Transverse colon (tissue), 4 donors: ENCODE data around the gene FAM170A.

Source experiments
- POLR2AphosphoS5 ChIP-seq, 3 donors: sonication (generic); formaldehyde crosslinking; IDR thresholded peaks; one replicate each; pipeline ENCODE4 v1.6.1; 2016; ENCODE audit warnings: antibody characterized with exemption in 3 of 3
- TF ChIP-seq, protein P1 (sequence below), 5 experiments: fragments of 200-600 bp in 3 of 5; fragments of 450-650 bp in 2 of 5; sonication (generic) in 3 of 5; IDR thresholded peaks; 1 replicate in 2 of 5; 2 replicates in 3 of 5; pipeline ENCODE4 v1.5.1; 2016 to 2017; ENCODE audit warnings: antibody characterized with exemption in 5 of 5, inconsistent platforms in 3 of 5, mild to moderate bottlenecking in 2 of 5, moderate library complexity in 1 of 5

DNA sequence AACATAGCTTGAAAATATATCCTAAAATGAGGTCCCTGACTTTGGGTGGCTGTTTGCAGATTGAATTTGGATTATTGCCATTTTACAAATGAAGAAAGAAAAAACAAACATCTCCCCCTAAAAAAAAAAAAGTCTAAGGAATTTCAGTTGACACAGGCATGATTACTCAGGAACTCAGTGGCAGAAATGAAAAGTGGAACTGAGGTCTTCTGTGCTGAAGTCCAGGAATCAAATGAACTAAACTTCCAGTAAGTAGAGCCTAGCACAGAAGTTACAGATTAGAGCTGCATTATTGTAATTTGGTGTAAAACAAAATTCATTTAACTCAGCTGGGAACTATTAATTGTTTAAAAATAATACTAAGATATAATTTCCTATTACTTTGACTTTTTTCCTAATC is 26.7 kb downstream of the FAM170A start:
- TF ChIP-seq, protein P1, sequence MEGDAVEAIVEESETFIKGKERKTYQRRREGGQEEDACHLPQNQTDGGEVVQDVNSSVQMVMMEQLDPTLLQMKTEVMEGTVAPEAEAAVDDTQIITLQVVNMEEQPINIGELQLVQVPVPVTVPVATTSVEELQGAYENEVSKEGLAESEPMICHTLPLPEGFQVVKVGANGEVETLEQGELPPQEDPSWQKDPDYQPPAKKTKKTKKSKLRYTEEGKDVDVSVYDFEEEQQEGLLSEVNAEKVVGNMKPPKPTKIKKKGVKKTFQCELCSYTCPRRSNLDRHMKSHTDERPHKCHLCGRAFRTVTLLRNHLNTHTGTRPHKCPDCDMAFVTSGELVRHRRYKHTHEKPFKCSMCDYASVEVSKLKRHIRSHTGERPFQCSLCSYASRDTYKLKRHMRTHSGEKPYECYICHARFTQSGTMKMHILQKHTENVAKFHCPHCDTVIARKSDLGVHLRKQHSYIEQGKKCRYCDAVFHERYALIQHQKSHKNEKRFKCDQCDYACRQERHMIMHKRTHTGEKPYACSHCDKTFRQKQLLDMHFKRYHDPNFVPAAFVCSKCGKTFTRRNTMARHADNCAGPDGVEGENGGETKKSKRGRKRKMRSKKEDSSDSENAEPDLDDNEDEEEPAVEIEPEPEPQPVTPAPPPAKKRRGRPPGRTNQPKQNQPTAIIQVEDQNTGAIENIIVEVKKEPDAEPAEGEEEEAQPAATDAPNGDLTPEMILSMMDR (IDR thresholded peaks at IDR 0.05) = no peak
- no peak for TF ChIP-seq POLR2AphosphoS5 (IDR thresholded peaks at IDR 0.05)
